KMS-11 (cell line): ENCODE data around the gene GMIP.
"Not testable (repeated sequence)": the region's sequence is repeated elsewhere in the genome, so short reads cannot be mapped to it uniquely, and the experiment has no call there.

ENCODE experiments used
- H2AFZ ChIP-seq: fragments of 200-600 bp; sonication (generic); 2 replicates; pipeline ENCODE4 v1.6.1; 2016; ENCODE audit warnings: antibody characterized with exemption, mixed run types, low read depth
- H3K27ac ChIP-seq: fragments of 200-600 bp; sonication (generic); 2 replicates; pipeline ENCODE4 v1.6.1; 2016; ENCODE audit warnings: mild to moderate bottlenecking, mixed run types
- H3K27me3 ChIP-seq: fragments of 200-600 bp; sonication (generic); 2 replicates; pipeline ENCODE4 v1.6.1; 2017; ENCODE audit warnings: mild to moderate bottlenecking, low read depth, mixed run types, moderate library complexity; ENCODE audit not compliant: insufficient read depth
- H3K36me3 ChIP-seq: fragments of 200-600 bp; sonication (generic); 2 replicates; pipeline ENCODE4 v1.6.1; 2017; ENCODE audit warnings: mild to moderate bottlenecking, mixed run types; ENCODE audit not compliant: insufficient read depth
- H3K4me1 ChIP-seq: fragments of 200-600 bp; sonication (generic); 2 replicates; pipeline ENCODE4 v1.6.1; 2016; ENCODE audit warnings: mild to moderate bottlenecking, low read depth, mixed run types; ENCODE audit not compliant: poor library complexity, severe bottlenecking
- H3K4me2 ChIP-seq: fragments of 200-600 bp; sonication (generic); 2 replicates; pipeline ENCODE4 v1.7.0; 2016; ENCODE audit warnings: mild to moderate bottlenecking, mixed run types
- H3K4me3 ChIP-seq: fragments of 200-600 bp; sonication (generic); IDR thresholded peaks from 2 replicates; pipeline ENCODE4 v1.6.1; 2017; ENCODE audit warnings: low read depth, low read length, mixed read lengths; ENCODE audit not compliant: insufficient read depth
- H3K79me2 ChIP-seq: fragments of 200-600 bp; sonication (generic); 2 replicates; pipeline ENCODE4 v1.6.1; 2016; ENCODE audit warnings: low read depth, mixed run types; ENCODE audit not compliant: insufficient read depth
- H3K9ac ChIP-seq: fragments of 200-600 bp; sonication (generic); 2 replicates; pipeline ENCODE4 v1.6.1; 2016; ENCODE audit warnings: mild to moderate bottlenecking, mixed run types
- H4K20me1 ChIP-seq: fragments of 200-600 bp; sonication (generic); 2 replicates; pipeline ENCODE4 v1.6.1; 2016; ENCODE audit warnings: mild to moderate bottlenecking, mixed run types; ENCODE audit not compliant: insufficient read depth
- TF ChIP-seq, protein P1 (sequence below): fragments of 200-600 bp; sonication (generic); conservative IDR thresholded peaks from 2 replicates; pipeline ENCODE4 v1.6.1; 2017; ENCODE audit warnings: low read depth, mild to moderate bottlenecking, antibody characterized with exemption, low read length, moderate library complexity, mixed read lengths

Gene GMIP

DNA sequence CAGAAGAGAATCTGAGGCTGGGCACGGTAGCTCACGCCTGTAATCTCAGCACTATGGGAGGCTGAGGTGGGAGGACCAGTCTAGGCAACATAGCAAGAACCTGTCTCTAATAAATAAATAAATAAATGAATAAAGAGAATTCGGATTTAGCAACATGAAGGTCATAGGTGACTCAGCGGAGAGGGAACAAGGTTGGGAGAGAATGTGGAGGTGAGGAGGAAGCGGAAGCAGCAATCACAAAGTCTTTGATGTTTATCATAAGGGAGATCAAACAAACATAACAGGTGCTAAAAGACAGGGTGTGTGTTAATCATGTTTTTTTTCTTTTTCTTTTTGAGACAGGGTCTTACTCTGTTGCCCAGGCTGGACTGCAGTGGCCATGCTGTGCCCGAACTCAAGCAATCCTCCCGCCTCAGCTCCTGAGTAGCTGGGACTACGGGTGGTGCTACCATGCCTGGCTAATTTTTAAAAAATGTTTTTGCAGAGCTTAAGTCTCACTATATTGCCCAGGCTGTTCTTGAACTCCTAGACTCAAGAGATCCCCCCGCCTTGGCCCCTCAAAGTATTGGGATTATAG is 41.2 kb downstream of the GMIP start:
- H3K9ac ChIP-seq = no peak overlapping the region
- H3K79me2 ChIP-seq = no peaks in the 10 kb centered on the region
- no peak overlapping the region for H3K4me3 ChIP-seq
- TF ChIP-seq, protein P1, sequence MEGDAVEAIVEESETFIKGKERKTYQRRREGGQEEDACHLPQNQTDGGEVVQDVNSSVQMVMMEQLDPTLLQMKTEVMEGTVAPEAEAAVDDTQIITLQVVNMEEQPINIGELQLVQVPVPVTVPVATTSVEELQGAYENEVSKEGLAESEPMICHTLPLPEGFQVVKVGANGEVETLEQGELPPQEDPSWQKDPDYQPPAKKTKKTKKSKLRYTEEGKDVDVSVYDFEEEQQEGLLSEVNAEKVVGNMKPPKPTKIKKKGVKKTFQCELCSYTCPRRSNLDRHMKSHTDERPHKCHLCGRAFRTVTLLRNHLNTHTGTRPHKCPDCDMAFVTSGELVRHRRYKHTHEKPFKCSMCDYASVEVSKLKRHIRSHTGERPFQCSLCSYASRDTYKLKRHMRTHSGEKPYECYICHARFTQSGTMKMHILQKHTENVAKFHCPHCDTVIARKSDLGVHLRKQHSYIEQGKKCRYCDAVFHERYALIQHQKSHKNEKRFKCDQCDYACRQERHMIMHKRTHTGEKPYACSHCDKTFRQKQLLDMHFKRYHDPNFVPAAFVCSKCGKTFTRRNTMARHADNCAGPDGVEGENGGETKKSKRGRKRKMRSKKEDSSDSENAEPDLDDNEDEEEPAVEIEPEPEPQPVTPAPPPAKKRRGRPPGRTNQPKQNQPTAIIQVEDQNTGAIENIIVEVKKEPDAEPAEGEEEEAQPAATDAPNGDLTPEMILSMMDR = no peak
- no peaks in the 10 kb centered on the region for H3K27me3 ChIP-seq
- no peaks in the 10 kb centered on the region for H3K36me3 ChIP-seq
- H2AFZ ChIP-seq = no peak overlapping the region
- H4K20me1 ChIP-seq = no peaks in the 10 kb centered on the region
- H3K27ac ChIP-seq = no peak overlapping the region
- no peak overlapping the region for H3K4me2 ChIP-seq
- H3K4me1 ChIP-seq = no peaks in the 10 kb centered on the region

DNA sequence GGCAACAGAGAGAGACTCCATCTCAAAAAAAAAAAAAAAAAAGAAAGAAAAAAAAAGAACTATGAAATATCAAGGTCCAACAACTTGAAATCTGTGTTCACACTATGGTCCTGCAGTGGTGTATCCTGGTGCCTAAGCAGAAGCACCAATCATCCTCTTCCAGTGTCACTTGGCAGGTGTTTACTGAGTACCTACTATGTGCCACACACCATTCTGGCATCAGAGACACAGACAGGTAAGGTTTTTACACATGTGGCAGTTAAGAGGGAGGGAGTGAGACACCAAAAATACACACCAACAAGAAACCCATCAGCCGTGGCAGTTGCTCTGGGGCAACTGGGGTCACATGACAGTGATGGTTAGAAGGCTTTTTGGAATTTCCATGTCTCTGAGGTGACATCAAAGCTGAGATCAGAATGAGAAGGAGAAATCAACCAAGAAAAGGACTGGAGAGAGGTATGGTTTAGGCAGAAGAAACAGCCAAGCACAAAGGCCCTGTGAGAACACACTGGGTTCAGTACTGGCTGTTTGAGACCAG is 42.6 kb downstream of the GMIP start:
- Histone ChIP-seq H3K27me3 (no peaks in the 10 kb centered on the region), H3K36me3 (no peaks in the 10 kb centered on the region), H3K4me2 (no peak overlapping the region), H3K4me1 (no peaks in the 10 kb centered on the region), H3K79me2 (no peaks in the 10 kb centered on the region), H3K4me3 (no peak overlapping the region), H4K20me1 (no peaks in the 10 kb centered on the region), H2AFZ (no peak overlapping the region), H3K9ac (no peak overlapping the region), H3K27ac (no peak overlapping the region)
- TF ChIP-seq, protein P1 = no peak

DNA sequence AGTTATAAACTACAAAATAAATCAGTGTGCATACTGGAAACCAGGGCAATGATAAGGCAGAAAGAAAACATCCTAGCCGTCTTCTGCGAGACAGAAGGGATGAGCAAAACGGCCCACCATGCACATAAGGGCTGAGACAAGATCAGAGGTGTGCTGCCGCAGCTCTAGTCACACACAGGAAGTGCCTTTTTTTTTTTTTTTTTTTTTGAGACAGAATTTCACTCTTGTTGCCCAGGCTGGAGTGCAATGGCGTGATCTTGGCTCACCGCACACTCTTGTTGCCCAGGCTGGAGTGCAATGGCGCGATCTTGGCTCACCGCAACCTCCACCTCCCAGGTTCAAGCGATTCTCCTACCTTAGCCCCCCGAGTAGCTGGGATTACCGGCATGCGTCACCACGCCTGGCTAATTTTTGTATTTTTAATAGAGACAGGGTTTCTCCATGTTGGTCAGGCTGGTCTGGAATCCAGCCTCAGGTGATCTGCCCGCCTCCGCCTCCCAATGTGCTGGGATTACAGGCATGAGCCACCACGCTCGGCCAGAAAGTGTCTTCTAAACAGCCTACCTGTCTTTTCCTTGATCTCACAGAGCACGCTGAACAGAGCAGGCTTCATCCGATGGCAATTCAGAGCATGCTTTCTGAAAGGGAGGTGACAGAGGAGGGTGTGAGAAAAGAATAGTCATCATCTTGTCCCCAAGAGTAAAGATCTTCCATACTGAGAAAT is 44.6 kb downstream of the GMIP start:
- not testable (repeated sequence) for H3K79me2 ChIP-seq, H3K4me2 ChIP-seq, H2AFZ ChIP-seq, H3K4me3 ChIP-seq, H3K27ac ChIP-seq, H3K36me3 ChIP-seq, H3K9ac ChIP-seq, H3K27me3 ChIP-seq, H4K20me1 ChIP-seq, H3K4me1 ChIP-seq

DNA sequence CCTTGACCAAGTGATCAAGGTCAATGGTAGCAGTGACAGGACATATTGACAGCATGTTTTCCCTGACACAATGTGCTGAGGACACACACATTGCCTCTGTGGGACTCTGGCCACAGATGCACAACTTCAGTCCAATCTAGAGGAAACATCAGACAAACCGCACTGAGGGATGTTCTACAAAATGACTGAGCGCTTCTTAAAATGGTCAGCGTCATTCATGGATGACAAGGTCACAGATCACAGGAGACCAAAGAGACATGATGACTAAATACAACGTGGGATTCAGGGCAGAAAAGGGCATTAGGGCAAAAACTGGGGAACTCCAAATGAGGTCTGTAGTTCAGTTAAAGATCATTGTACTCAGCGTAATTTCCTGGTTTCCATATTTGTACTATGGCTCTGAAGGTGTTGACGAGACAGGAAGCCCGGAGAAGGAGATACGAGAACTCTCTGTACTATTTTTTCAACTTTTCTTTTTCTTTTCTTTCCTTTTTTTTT is 45.6 kb downstream of the GMIP start:
- Histone ChIP-seq H3K36me3 (no peaks in the 10 kb centered on the region), H3K4me3 (no peak overlapping the region), H3K27ac (no peak overlapping the region), H3K4me1 (no peaks in the 10 kb centered on the region), H3K9ac (no peak overlapping the region), H3K27me3 (no peaks in the 10 kb centered on the region), H2AFZ (no peak overlapping the region), H4K20me1 (no peaks in the 10 kb centered on the region), H3K4me2 (no peak overlapping the region), H3K79me2 (no peaks in the 10 kb centered on the region)
- TF ChIP-seq, protein P1 = no peak

DNA sequence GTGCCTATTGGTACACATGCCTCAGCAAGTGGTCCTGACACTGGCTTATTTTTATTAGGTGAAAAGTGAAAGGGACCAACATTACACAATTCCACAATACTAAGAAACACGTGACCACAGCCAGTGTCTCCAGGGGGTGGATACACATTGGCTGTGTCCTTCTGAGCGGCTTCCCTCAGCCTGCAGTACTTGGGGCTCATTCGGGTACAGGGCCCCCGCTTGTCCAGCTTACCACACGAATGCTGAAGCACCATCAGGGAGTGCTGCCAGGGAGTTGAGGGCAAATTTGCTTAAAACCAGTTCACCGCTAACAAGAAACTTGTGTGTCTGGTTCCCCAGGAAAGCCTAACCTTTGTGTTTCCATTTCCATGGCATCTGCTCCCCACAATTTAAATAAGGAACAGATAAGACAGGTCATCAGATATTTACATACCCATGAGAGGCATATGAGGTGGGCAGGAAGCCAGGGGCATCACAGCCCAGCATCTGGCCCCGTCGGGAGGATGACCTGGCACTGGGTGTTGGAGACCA is 48.2 kb downstream of the GMIP start:
- no peaks in the 10 kb centered on the region for H3K27me3 ChIP-seq
- no peak overlapping the region for H3K27ac ChIP-seq
- TF ChIP-seq, protein P1 = no peak
- H4K20me1 ChIP-seq = no peaks in the 10 kb centered on the region
- no peaks in the 10 kb centered on the region for H3K4me1 ChIP-seq
- no peaks in the 10 kb centered on the region for H3K79me2 ChIP-seq
- H3K4me2 ChIP-seq = no peak overlapping the region
- no peaks in the 10 kb centered on the region for H3K36me3 ChIP-seq
- H3K4me3 ChIP-seq = no peak overlapping the region
- no peak overlapping the region for H3K9ac ChIP-seq
- no peak overlapping the region for H2AFZ ChIP-seq
